HepG2 (cell line): ENCODE measurements around the gene AAMP. TPM values are rescaled to one million over a fixed set of nuclear protein-coding genes. Genes with fewer than 3 reads are reported as not detected.

Source experiments
- AFF4 ChIP-seq: sonication (generic); formaldehyde crosslinking; IDR thresholded peaks from 2 replicates; pipeline ENCODE4 v1.4.0; 2020; ENCODE audit warnings: missing genetic modification reagents
- CEBPG ChIP-seq: IDR thresholded peaks from 2 replicates; pipeline ENCODE4 v1.6.1; 2016
- CHCHD3 ChIP-seq: sonication (generic); formaldehyde crosslinking; IDR thresholded peaks from 2 replicates; pipeline ENCODE4 v1.8.0; 2022; ENCODE audit warnings: mild to moderate bottlenecking, missing genetic modification reagents, moderate library complexity
- CREB3 ChIP-seq: sonication (generic); formaldehyde crosslinking; IDR thresholded peaks from 2 replicates; pipeline ENCODE4 v1.5.0; 2020; ENCODE audit warnings: missing genetic modification reagents
- FOXO4 ChIP-seq: sonication (generic); formaldehyde crosslinking; conservative IDR thresholded peaks from 2 replicates; pipeline ENCODE4 v1.8.1; 2023; ENCODE audit warnings: missing genetic modification reagents
- HDAC2 ChIP-seq: sonication (generic); formaldehyde crosslinking; IDR thresholded peaks from 2 replicates; pipeline ENCODE4 v1.4.0; 2020; ENCODE audit warnings: missing genetic modification reagents
- IRF1 ChIP-seq: sonication (generic); formaldehyde crosslinking; IDR thresholded peaks from 2 replicates; pipeline ENCODE4 v1.4.0; 2020; ENCODE audit warnings: low read depth, mild to moderate bottlenecking, missing genetic modification reagents
- MXD1 ChIP-seq: sonication (generic); formaldehyde crosslinking; IDR thresholded peaks from 2 replicates; pipeline ENCODE4 v1.4.0; 2020; ENCODE audit warnings: mild to moderate bottlenecking, missing genetic modification reagents
- PLRG1 ChIP-seq: fragments of 450-650 bp; conservative IDR thresholded peaks from 2 replicates; pipeline ENCODE4 v1.6.1; 2016
- RCOR2 ChIP-seq: IDR thresholded peaks from 2 replicates; pipeline ENCODE4 v1.6.1; 2016; ENCODE audit warnings: missing biosample characterization, missing genetic modification reagents
- REXO4 ChIP-seq: sonication (generic); formaldehyde crosslinking; IDR thresholded peaks from 2 replicates; pipeline ENCODE4 v1.8.0; 2022; ENCODE audit warnings: missing genetic modification reagents, mild to moderate bottlenecking, borderline replicate concordance
- RXRB ChIP-seq: IDR thresholded peaks from 2 replicates; pipeline ENCODE4 v1.6.1; 2016; ENCODE audit warnings: borderline replicate concordance, missing genetic modification reagents, missing compliant biosample characterization
- SAP130 ChIP-seq: IDR thresholded peaks from 2 replicates; pipeline ENCODE4 v1.6.1; 2016; ENCODE audit warnings: low read depth
- SNAPC2 ChIP-seq: sonication (generic); formaldehyde crosslinking; IDR thresholded peaks from 2 replicates; pipeline ENCODE4 v1.8.1; 2022; ENCODE audit warnings: mild to moderate bottlenecking, missing genetic modification reagents
- SP1 ChIP-seq, 2 experiments: fragments of 450-650 bp in 1 of 2; sonication (generic) in 1 of 2; formaldehyde crosslinking in 1 of 2; IDR thresholded peaks; 2 replicates each; pipeline versions ENCODE4 v1.4.0 to v1.6.1; 2016 to 2020; ENCODE audit warnings: missing genetic modification reagents in 1 of 2
- SRSF9 ChIP-seq: fragments of 200-400 bp; formaldehyde crosslinking; IDR thresholded peaks from 2 replicates; pipeline ENCODE4 v1.6.1; 2018; ENCODE audit warnings: borderline replicate concordance, mild to moderate bottlenecking, low read depth, low read length; ENCODE audit not compliant: insufficient read depth, poor library complexity, severe bottlenecking
- STAG1 ChIP-seq: sonication (generic); formaldehyde crosslinking; IDR thresholded peaks from 2 replicates; pipeline ENCODE4 v1.4.0; 2020; ENCODE audit warnings: missing genetic modification reagents
- SYNCRIP ChIP-seq: fragments of 200-400 bp; formaldehyde crosslinking; IDR thresholded peaks from 2 replicates; pipeline ENCODE4 v1.6.1; 2018; ENCODE audit warnings: mild to moderate bottlenecking, low read depth, low read length; ENCODE audit not compliant: insufficient read depth
- ZBTB38 ChIP-seq: sonication (generic); formaldehyde crosslinking; IDR thresholded peaks from 2 replicates; pipeline ENCODE4 v1.5.1; 2020; ENCODE audit warnings: mild to moderate bottlenecking, missing genetic modification reagents
- ZNF331 ChIP-seq: sonication (generic); formaldehyde crosslinking; IDR thresholded peaks from 2 replicates; pipeline ENCODE4 v1.4.0; 2020; ENCODE audit warnings: missing genetic modification reagents
- ZNF367 ChIP-seq: sonication (generic); formaldehyde crosslinking; IDR thresholded peaks from 2 replicates; pipeline ENCODE4 v1.4.0; 2020; ENCODE audit warnings: missing genetic modification reagents, borderline replicate concordance
- ZNF441 ChIP-seq: sonication (generic); formaldehyde crosslinking; IDR thresholded peaks from 2 replicates; pipeline ENCODE4 v1.7.0; 2021; ENCODE audit warnings: missing genetic modification reagents, borderline replicate concordance
- ZNF569 ChIP-seq: sonication (generic); formaldehyde crosslinking; IDR thresholded peaks from 2 replicates; pipeline ENCODE4 v1.5.0; 2020; ENCODE audit warnings: mild to moderate bottlenecking, missing genetic modification reagents, moderate library complexity, borderline replicate concordance
- polyA plus RNA-seq, 8 experiments: library from polyadenylated mRNA; depleted of rRNA in 3 of 8; stranded (reverse) in 7 of 8; unstranded in 1 of 8; fragments of >200 nt; fragmentation: Illumina TruSeq in 4 of 8; extraction: Trizol in 4 of 8; gene quantifications; 2 replicates each; pipeline versions ENCODE4 v1.2.1 to v1.2.3, GENCODE V29; 2011 to 2016; ENCODE audit warnings: low read depth in 4 of 8, missing spikeins in 1 of 8, mixed read lengths in 1 of 8; ENCODE audit not compliant: insufficient read depth in 1 of 8
- total RNA-seq, 5 experiments: library from RNA; depleted of rRNA; stranded (reverse); fragments of >200 nt; fragmentation: Illumina TruSeq; extraction: Trizol; gene quantifications; 2 replicates each; pipeline ENCODE4 v1.2.3, GENCODE V29; 2016; ENCODE audit warnings: low read depth in 1 of 5

The AAMP gene
- total and polyA plus RNA-seq, 2 of the 13 experiments (the other 11 are each of a cell fraction or from before 2014, with no cell fraction given) = 110 to 186 TPM

- TF ChIP-seq SYNCRIP (no peak), ZNF441 (no peak), CREB3 (CRISPR knock-in tag) (no peak), ZNF331 (CRISPR knock-in tag) (no peak; the same call in 1 of the 2 replicates), RCOR2 (CRISPR knock-in tag) (no peak), FOXO4 (no peak), PLRG1 (no peak), ZNF367 (CRISPR knock-in tag) (no peak), REXO4 (CRISPR knock-in tag) (no peak), MXD1 (CRISPR knock-in tag) (no peak), IRF1 (CRISPR knock-in tag) (no peak), ZNF569 (CRISPR knock-in tag) (no peak), AFF4 (CRISPR knock-in tag) (no peak), SP1 (IDR thresholded peaks at IDR 0.05) (no peak), SP1 (CRISPR knock-in tag; IDR thresholded peaks at IDR 0.05) (peak; percentile 85), SRSF9 (no peak), SAP130 (CRISPR knock-in tag) (peak; percentile 96), CHCHD3 (CRISPR knock-in tag) (no peak), RXRB (CRISPR knock-in tag) (peak; percentile 24; the same call in 1 of the 2 replicates), CEBPG (CRISPR knock-in tag) (0 out of 2 replicates have a peak, but pooled peaks have one; percentile 5), ZBTB38 (CRISPR knock-in tag) (no peak), SNAPC2 (CRISPR knock-in tag) (no peak), STAG1 (CRISPR knock-in tag) (no peak), HDAC2 (CRISPR knock-in tag) (no peak)
Observed at GRCh38 chr2:218286570-218287459, 16.9 kb upstream of the AAMP start (continued).
